ENCODE data around the gene MTSS2.

DNA sequence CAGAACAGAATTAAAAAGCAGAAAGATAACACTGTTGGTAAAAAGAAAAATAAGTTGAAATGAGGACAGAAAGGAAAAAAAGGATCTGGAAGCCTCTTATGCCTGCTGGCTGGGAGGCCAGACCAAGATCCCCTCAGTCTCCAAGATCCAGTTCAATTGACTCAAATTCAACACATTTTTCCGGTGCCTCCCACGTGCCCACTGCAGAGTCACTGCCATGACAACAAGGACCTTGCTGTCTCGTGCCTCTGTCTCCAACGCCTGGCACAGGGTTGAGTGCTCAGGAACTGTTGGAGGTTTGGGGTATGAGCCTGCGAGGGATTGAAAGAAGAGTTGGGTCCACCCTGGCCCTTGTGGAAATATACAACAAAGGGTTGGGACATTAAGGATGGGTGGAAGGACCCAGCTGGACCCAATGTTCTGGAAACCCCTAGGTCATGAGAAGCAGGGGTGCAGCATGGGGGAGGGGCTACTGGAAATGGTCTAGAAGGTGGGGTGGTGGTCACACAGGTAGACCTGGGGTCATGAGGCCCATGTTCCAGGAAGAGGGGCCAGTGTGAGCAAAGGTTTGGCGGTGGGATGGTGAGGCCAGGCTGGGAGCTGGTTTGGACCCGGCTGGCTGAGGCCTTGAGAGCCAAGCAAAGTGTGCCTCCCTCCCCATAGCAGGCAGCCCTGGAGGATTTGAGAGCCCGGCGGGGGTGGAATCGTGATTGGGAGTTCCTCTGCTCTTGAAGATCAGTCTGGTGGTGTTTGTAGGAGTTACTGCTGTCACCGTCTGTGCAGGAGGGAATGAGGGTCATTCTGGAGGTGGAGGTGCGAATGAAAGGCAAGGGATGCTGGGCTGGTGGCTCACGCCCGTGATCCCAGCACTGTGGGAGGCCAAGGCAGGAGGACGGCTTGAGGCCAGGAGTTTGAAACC is 38.2 kb downstream of the MTSS2 start:
- TF ChIP-seq, protein P1, sequence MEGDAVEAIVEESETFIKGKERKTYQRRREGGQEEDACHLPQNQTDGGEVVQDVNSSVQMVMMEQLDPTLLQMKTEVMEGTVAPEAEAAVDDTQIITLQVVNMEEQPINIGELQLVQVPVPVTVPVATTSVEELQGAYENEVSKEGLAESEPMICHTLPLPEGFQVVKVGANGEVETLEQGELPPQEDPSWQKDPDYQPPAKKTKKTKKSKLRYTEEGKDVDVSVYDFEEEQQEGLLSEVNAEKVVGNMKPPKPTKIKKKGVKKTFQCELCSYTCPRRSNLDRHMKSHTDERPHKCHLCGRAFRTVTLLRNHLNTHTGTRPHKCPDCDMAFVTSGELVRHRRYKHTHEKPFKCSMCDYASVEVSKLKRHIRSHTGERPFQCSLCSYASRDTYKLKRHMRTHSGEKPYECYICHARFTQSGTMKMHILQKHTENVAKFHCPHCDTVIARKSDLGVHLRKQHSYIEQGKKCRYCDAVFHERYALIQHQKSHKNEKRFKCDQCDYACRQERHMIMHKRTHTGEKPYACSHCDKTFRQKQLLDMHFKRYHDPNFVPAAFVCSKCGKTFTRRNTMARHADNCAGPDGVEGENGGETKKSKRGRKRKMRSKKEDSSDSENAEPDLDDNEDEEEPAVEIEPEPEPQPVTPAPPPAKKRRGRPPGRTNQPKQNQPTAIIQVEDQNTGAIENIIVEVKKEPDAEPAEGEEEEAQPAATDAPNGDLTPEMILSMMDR (conservative IDR thresholded peaks at IDR 0.05; ENCODE audit: low read depth, low read length): no peak
- no peak for TF ChIP-seq EZH2phosphoT487 (IDR thresholded peaks at IDR 0.05; ENCODE audit: borderline replicate concordance, low read length)
